ENCODE measurements around the gene RALY. TPM values are rescaled to one million over a fixed set of nuclear protein-coding genes. Genes with fewer than 3 reads are reported as not detected.
A peak's percentile ranks its signal among the peaks of the same experiment; 100 is the strongest.

Gene RALY
- total RNA-seq, 2 donors from 2014 or later = 74.2 to 86.4 TPM

- Histone ChIP-seq H3K4me3 (no peak overlapping the region), H3K36me3 (no peaks in the 10 kb centered on the region), H3K4me1 (peaks cover 0 to 82% of the 10 kb centered on the region in 2 donors), H3K9me3 (no peaks in the 10 kb centered on the region), H3K27me3 (no peaks in the 10 kb centered on the region), H3K27ac (no peak overlapping the region)
- no peak for DNase-seq (ENCODE audit: low spot score)
- no peak for TF ChIP-seq CTCF (IDR thresholded peaks at IDR 0.05)
Observed at GRCh38 chr20:34012330-34012729, 18.6 kb downstream of the RALY start.

- no peaks in the 10 kb centered on the region for H3K36me3 ChIP-seq
- no peaks in the 10 kb centered on the region for H3K27me3 ChIP-seq
- TF ChIP-seq CTCF (IDR thresholded peaks at IDR 0.05) = no peak
- no peak overlapping the region for H3K4me3 ChIP-seq
- no peaks in the 10 kb centered on the region for H3K9me3 ChIP-seq
- no peak for DNase-seq (ENCODE audit: low spot score)
- no peak overlapping the region for H3K27ac ChIP-seq
- H3K4me1 ChIP-seq = peaks cover 0 to 86% of the 10 kb centered on the region in 2 donors
Observed at GRCh38 chr20:34012735-34013134, 19.0 kb downstream of the RALY start.

GRCh38 chr20:34013554-34013953, 19.8 kb downstream of the RALY start:
- no peak for DNase-seq (ENCODE audit: low spot score)
- peaks cover 0 to 86% of the 10 kb centered on the region in 2 donors for H3K4me1 ChIP-seq
- H3K9me3 ChIP-seq = no peaks in the 10 kb centered on the region
- TF ChIP-seq CTCF (IDR thresholded peaks at IDR 0.05) = no peak
- no peaks in the 10 kb centered on the region for H3K36me3 ChIP-seq
- no peaks in the 10 kb centered on the region for H3K27me3 ChIP-seq
- H3K4me3 ChIP-seq = no peak overlapping the region
- H3K27ac ChIP-seq = no peak overlapping the region

GRCh38 chr20:34014878-34015277, 21.2 kb downstream of the RALY start:
- Histone ChIP-seq H3K27me3 (no peaks in the 10 kb centered on the region), H3K4me1 (peaks cover 0 to 78% of the 10 kb centered on the region in 2 donors), H3K4me3 (no peak overlapping the region), H3K9me3 (no peaks in the 10 kb centered on the region), H3K36me3 (no peaks in the 10 kb centered on the region), H3K27ac (peak overlapping the region in 1 of 2 donors; percentile 11)
- DNase-seq (ENCODE audit: low spot score) = no peak
- TF ChIP-seq CTCF (IDR thresholded peaks at IDR 0.05) = no peak

GRCh38 chr20:34015401-34016335, 22.0 kb downstream of the RALY start:
- no peak for TF ChIP-seq CTCF (IDR thresholded peaks at IDR 0.05)
- Histone ChIP-seq H3K27me3 (no peaks in the 10 kb centered on the region), H3K4me3 (no peak overlapping the region), H3K27ac (peak overlapping the region in 1 of 2 donors; percentile 11), H3K4me1 (peaks cover 0 to 70% of the 10 kb centered on the region in 2 donors), H3K9me3 (no peaks in the 10 kb centered on the region), H3K36me3 (no peaks in the 10 kb centered on the region)
- no peak for DNase-seq (ENCODE audit: low spot score)
